Activated naive CD4-positive, alpha-beta T cell treated with anti-CD3 and anti-CD28 coated beads, Interleukin-2, amount 50 U/mL, for 72 hours (primary cell): ENCODE data around the gene SERPINB11. TPM values are rescaled to one million over a fixed set of nuclear protein-coding genes. Genes with fewer than 3 reads are reported as not detected.

Source experiments
- ATAC-seq, 2 donors: fragments of 150-1000 bp; cut with Tn5 transposase; 2 replicates each; pipeline ENCODE4 v1.10.0; 2021; ENCODE audit warnings: mild to moderate bottlenecking in 2 of 2, moderate library complexity in 2 of 2
- DNase-seq, 2 donors: peaks; one replicate each; pipeline ENCODE4 v3.0.0; 2021 to 2022; ENCODE audit warnings: low spot score in 2 of 2
- H3K27ac Mint-ChIP-seq, 2 donors: one replicate each; pipeline ENCODE4 v1.8.0; 2022; ENCODE audit warnings: mild to moderate bottlenecking in 2 of 2, mixed read lengths in 2 of 2
- H3K36me3 Mint-ChIP-seq, 2 donors: one replicate each; pipeline ENCODE4 v1.8.0; 2022; ENCODE audit warnings: mixed read lengths in 2 of 2
- H3K9me3 Mint-ChIP-seq, 2 donors: one replicate each; pipeline ENCODE4 v1.8.0; 2022; ENCODE audit warnings: mixed read lengths in 2 of 2
- total RNA-seq, 2 donors: library from RNA; stranded (reverse); gene quantifications; one replicate each; pipeline ENCODE4 v1.2.3, GENCODE V29; 2022

The SERPINB11 gene
- total RNA-seq, 2 donors from 2014 or later, result not detected

DNA sequence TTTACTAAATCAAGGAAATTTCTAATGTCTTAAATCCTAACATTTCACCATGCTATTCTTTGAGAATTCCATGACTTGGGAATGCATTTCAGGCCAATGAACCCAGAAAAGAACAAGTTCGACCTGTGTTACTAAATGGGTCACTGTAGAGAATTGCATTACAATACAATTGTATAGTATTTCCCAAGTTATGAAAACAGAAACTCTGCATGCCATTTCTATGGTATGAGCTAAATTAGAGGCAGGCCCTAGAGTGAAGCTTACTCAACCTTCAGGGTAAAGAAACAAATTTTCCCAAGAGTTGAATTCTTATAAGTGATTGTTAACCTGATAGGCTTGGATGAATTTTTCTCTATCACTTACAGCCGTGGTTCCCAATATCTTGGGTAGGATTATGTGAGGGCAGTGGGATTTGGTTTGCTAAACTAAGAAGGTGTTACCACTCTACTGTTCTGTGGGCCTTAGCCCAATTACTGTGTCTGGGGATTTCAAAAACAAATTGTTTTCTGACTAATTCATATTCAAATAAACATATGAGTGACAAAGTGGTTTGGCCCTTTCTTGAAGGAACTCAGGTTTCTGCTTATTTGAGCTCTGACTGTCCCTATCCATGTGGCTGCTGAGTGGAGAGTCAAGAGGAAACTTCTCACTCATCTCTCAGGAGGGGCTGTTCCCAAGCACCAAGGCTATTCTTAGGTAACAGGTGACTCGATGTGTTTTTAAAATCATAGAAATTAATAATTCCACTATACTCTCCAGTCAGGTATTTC, 61.3 kb downstream of the SERPINB11 start:
- peaks cover 9 to 18% of the 10 kb centered on the region in 2 donors for H3K36me3 Mint-ChIP-seq
- DNase-seq (no peak), ATAC-seq (no peak)
- no peak overlapping the region for H3K27ac Mint-ChIP-seq
- H3K9me3 Mint-ChIP-seq, result peaks cover 15 to 18% of the 10 kb centered on the region in 2 donors

DNA sequence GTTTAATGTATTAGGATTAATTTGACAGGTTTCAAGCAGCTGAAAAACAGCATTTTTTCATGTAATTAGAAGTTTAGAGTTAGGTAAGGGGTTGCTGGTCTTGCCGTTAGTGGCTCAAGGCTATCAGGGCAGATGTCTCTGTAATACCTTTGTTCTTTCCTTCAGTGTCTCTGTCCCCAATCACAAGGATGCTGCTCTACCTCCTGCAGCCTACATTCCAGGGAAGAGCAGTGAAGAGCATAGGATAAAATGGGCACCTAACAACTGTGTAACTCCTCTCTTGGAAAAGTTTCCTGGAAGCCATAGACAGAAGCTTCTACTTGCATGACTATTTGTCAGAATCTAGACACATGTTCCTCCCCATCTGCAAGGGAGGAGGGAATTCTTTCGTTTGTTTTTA, 63.1 kb downstream of the SERPINB11 start:
- Mint-ChIP-seq H3K27ac (no peak overlapping the region), H3K9me3 (peaks cover 4 to 9% of the 10 kb centered on the region in 2 donors), H3K36me3 (peaks cover 0 to 8% of the 10 kb centered on the region in 2 donors)
- no peak for ATAC-seq
- DNase-seq, result no peak

Other genes starting within 250 kb of the SERPINB11 start
- not detected for gene SERPINB5, start 226.0 kb upstream of the SERPINB11 start, total RNA-seq
- not detected for gene SERPINB12, start 160.6 kb upstream of the SERPINB11 start, total RNA-seq
- not detected for gene SERPINB13, start 115.6 kb upstream of the SERPINB11 start, total RNA-seq
- gene SERPINB4, start 58.7 kb upstream of the SERPINB11 start, total RNA-seq, result not detected
- gene SERPINB3, start 41.1 kb upstream of the SERPINB11 start, total RNA-seq, result not detected
- gene SERPINB7, start 72.5 kb downstream of the SERPINB11 start, total RNA-seq, result not detected
- not detected for gene SERPINB2, start 184.7 kb downstream of the SERPINB11 start, total RNA-seq
- gene SERPINB10, start 205.0 kb downstream of the SERPINB11 start, total RNA-seq, result not detected
- gene HMSD, start 246.3 kb downstream of the SERPINB11 start, total RNA-seq, result 10 to 100 TPM in 1 of 2 donors, under 1 TPM in 1; 0.61 to 38.0 TPM